GM19468 (cell line): Measurements from ENCODE around the gene SLC25A21.

Experiments
- ATAC-seq: cut with Tn5 transposase; IDR thresholded peaks from one replicate; pipeline ENCODE4 v1.9.1; 2021; ENCODE audit warnings: mild to moderate bottlenecking, moderate library complexity, moderate number of reproducible peaks; ENCODE audit not compliant: unreplicated experiment; ENCODE audit errors: extremely low read depth

The SLC25A21 gene

GRCh38 chr14:36751920-36752319, 420.5 kb downstream of the SLC25A21 start:
- ATAC-seq = no peak

GRCh38 chr14:36751106-36751505, 421.3 kb downstream of the SLC25A21 start:
- ATAC-seq = no peak

GRCh38 chr14:36750244-36750643, 422.2 kb downstream of the SLC25A21 start:
- ATAC-seq = no peak

- no peak for ATAC-seq
Measured at GRCh38 chr14:36748610-36749213, 423.7 kb downstream of the SLC25A21 start.

GRCh38 chr14:36747411-36748184, 424.8 kb downstream of the SLC25A21 start:
- no peak for ATAC-seq

- no peak for ATAC-seq
Measured at GRCh38 chr14:36746872-36747271, 425.5 kb downstream of the SLC25A21 start.

GRCh38 chr14:36741858-36742257, 430.5 kb downstream of the SLC25A21 start:
- ATAC-seq = no peak

GRCh38 chr14:36738269-36738668, 434.1 kb downstream of the SLC25A21 start:
- no peak for ATAC-seq

- ATAC-seq = no peak
Measured at GRCh38 chr14:36726128-36726527, 446.3 kb downstream of the SLC25A21 start.

- no peak for ATAC-seq
Measured at GRCh38 chr14:36724162-36724561, 448.2 kb downstream of the SLC25A21 start.

- ATAC-seq = no peak
Measured at GRCh38 chr14:36723530-36723929, 448.9 kb downstream of the SLC25A21 start.

GRCh38 chr14:36721877-36722276, 450.5 kb downstream of the SLC25A21 start:
- no peak for ATAC-seq

GRCh38 chr14:36720657-36721056, 451.7 kb downstream of the SLC25A21 start:
- no peak for ATAC-seq

- no peak for ATAC-seq
Measured at GRCh38 chr14:36719823-36720222, 452.6 kb downstream of the SLC25A21 start.

GRCh38 chr14:36718216-36718615, 454.2 kb downstream of the SLC25A21 start:
- no peak for ATAC-seq

- ATAC-seq = no peak
Measured at GRCh38 chr14:36717363-36717762, 455.0 kb downstream of the SLC25A21 start.

GRCh38 chr14:36716614-36717184, 455.7 kb downstream of the SLC25A21 start:
- no peak for ATAC-seq

- ATAC-seq = no peak
Measured at GRCh38 chr14:36713960-36714703, 458.3 kb downstream of the SLC25A21 start.

GRCh38 chr14:36707570-36707969, 464.8 kb downstream of the SLC25A21 start:
- no peak for ATAC-seq

GRCh38 chr14:36702474-36702873, 469.9 kb downstream of the SLC25A21 start:
- ATAC-seq = no peak

GRCh38 chr14:36701132-36701531, 471.3 kb downstream of the SLC25A21 start:
- ATAC-seq = no peak
